GM12801 (cell line): ENCODE measurements around the gene MOGAT1.
A peak's percentile ranks its signal among the peaks of the same experiment; 100 is the strongest.

Experiments
- CTCF ChIP-seq: IDR thresholded peaks from one replicate; pipeline ENCODE4 v1.5.1; 2011; ENCODE audit warnings: control low read depth; ENCODE audit not compliant: insufficient read length; ENCODE audit errors: extremely low read depth

Gene MOGAT1

GRCh38 chr2:222690564-222691200 is 19.2 kb downstream of the MOGAT1 start:
- TF ChIP-seq CTCF = peak; percentile 99

GRCh38 chr2:222693837-222694236 is 22.4 kb downstream of the MOGAT1 start:
- no peak for TF ChIP-seq CTCF

GRCh38 chr2:222698276-222698675 is 26.8 kb downstream of the MOGAT1 start:
- TF ChIP-seq CTCF = no peak

GRCh38 chr2:222701233-222701632 is 29.8 kb downstream of the MOGAT1 start:
- no peak for TF ChIP-seq CTCF

- no peak for TF ChIP-seq CTCF
Measured at GRCh38 chr2:222701721-222702131, 30.3 kb downstream of the MOGAT1 start.

GRCh38 chr2:222703091-222703490 is 31.6 kb downstream of the MOGAT1 start:
- no peak for TF ChIP-seq CTCF

- no peak for TF ChIP-seq CTCF
Measured at GRCh38 chr2:222703886-222704285, 32.4 kb downstream of the MOGAT1 start.
